HepG2 (cell line): ENCODE measurements around the gene TCF20. TPM values are rescaled to one million over a fixed set of nuclear protein-coding genes. Genes with fewer than 3 reads are reported as not detected.

Experiments
- AFF4 ChIP-seq: sonication (generic); formaldehyde crosslinking; IDR thresholded peaks from 2 replicates; pipeline ENCODE4 v1.4.0; 2020; ENCODE audit warnings: missing genetic modification reagents
- ARNTL ChIP-seq: sonication (generic); formaldehyde crosslinking; IDR thresholded peaks from 2 replicates; pipeline ENCODE4 v1.4.0; 2020; ENCODE audit warnings: mild to moderate bottlenecking, missing genetic modification reagents
- GLI4 ChIP-seq: sonication (generic); formaldehyde crosslinking; IDR thresholded peaks from 2 replicates; pipeline ENCODE4 v1.5.1; 2020; ENCODE audit warnings: missing genetic modification reagents, mild to moderate bottlenecking, moderate library complexity, borderline replicate concordance
- MAZ ChIP-seq, 2 experiments: sonication (generic) in 1 of 2; formaldehyde crosslinking in 1 of 2; IDR thresholded peaks; 2 replicates each; pipeline versions ENCODE4 v1.5.0 to v1.6.1; 2012 to 2020; ENCODE audit warnings: low read depth in 2 of 2, mild to moderate bottlenecking in 2 of 2, borderline replicate concordance in 1 of 2, improper control_type of control experiment in 1 of 2, low read length in 1 of 2, missing genetic modification reagents in 1 of 2, moderate library complexity in 1 of 2
- NRL ChIP-seq: sonication (generic); formaldehyde crosslinking; IDR thresholded peaks from 2 replicates; pipeline ENCODE4 v1.5.0; 2020; ENCODE audit warnings: missing genetic modification reagents, mild to moderate bottlenecking, moderate library complexity, borderline replicate concordance
- RARG ChIP-seq: sonication (generic); formaldehyde crosslinking; IDR thresholded peaks from 2 replicates; pipeline ENCODE4 v1.4.0; 2020; ENCODE audit warnings: low read depth, mild to moderate bottlenecking, missing genetic modification reagents
- TEAD2 ChIP-seq: sonication (generic); formaldehyde crosslinking; IDR thresholded peaks from 2 replicates; pipeline ENCODE4 v1.9.0; 2021; ENCODE audit warnings: missing genetic modification reagents
- TP53 ChIP-seq: sonication (generic); formaldehyde crosslinking; conservative IDR thresholded peaks from 2 replicates; pipeline ENCODE4 v1.4.0; 2020; ENCODE audit warnings: missing genetic modification reagents
- U2AF1 ChIP-seq: fragments of 200-400 bp; formaldehyde crosslinking; optimal IDR thresholded peaks from 2 replicates; pipeline ENCODE3; 2017; ENCODE audit warnings: mild to moderate bottlenecking, low read depth, low read length
- ZHX2 ChIP-seq, 2 experiments: sonication (generic) in 1 of 2; formaldehyde crosslinking in 1 of 2; IDR thresholded peaks; 2 replicates each; pipeline versions ENCODE4 v1.6.1 to v1.9.0; 2014 to 2022; ENCODE audit warnings: antibody characterized with exemption in 1 of 2, borderline replicate concordance in 1 of 2, inconsistent platforms in 1 of 2, low read depth in 1 of 2, missing genetic modification reagents in 1 of 2
- ZNF230 ChIP-seq: sonication (generic); formaldehyde crosslinking; IDR thresholded peaks from 2 replicates; pipeline ENCODE4 v1.4.0; 2020; ENCODE audit warnings: mild to moderate bottlenecking, missing genetic modification reagents
- ZNF350 ChIP-seq: sonication (generic); formaldehyde crosslinking; IDR thresholded peaks from 2 replicates; pipeline ENCODE4 v1.4.0; 2020; ENCODE audit warnings: mild to moderate bottlenecking, low read depth, missing genetic modification reagents, borderline replicate concordance
- ZNF367 ChIP-seq: sonication (generic); formaldehyde crosslinking; IDR thresholded peaks from 2 replicates; pipeline ENCODE4 v1.4.0; 2020; ENCODE audit warnings: missing genetic modification reagents, borderline replicate concordance
- ZNF652 ChIP-seq: IDR thresholded peaks from 2 replicates; pipeline ENCODE4 v1.6.1; 2016; ENCODE audit warnings: low read depth, borderline replicate concordance
- ZNF776 ChIP-seq: sonication (generic); formaldehyde crosslinking; IDR thresholded peaks from 2 replicates; pipeline ENCODE4 v1.4.0; 2020; ENCODE audit warnings: mild to moderate bottlenecking, missing genetic modification reagents
- polyA plus RNA-seq, 8 experiments: library from polyadenylated mRNA; depleted of rRNA in 3 of 8; stranded (reverse) in 7 of 8; unstranded in 1 of 8; fragments of >200 nt; fragmentation: Illumina TruSeq in 4 of 8; extraction: Trizol in 4 of 8; gene quantifications; 2 replicates each; pipeline versions ENCODE4 v1.2.1 to v1.2.3, GENCODE V29; 2011 to 2016; ENCODE audit warnings: low read depth in 4 of 8, missing spikeins in 1 of 8, mixed read lengths in 1 of 8; ENCODE audit not compliant: insufficient read depth in 1 of 8
- total RNA-seq, 5 experiments: library from RNA; depleted of rRNA; stranded (reverse); fragments of >200 nt; fragmentation: Illumina TruSeq; extraction: Trizol; gene quantifications; 2 replicates each; pipeline ENCODE4 v1.2.3, GENCODE V29; 2016; ENCODE audit warnings: low read depth in 1 of 5
- TF ChIP-seq, protein P1 (sequence below): sonication (generic); formaldehyde crosslinking; IDR thresholded peaks from 2 replicates; pipeline ENCODE4 v1.9.0; 2021; ENCODE audit warnings: missing genetic modification reagents, borderline replicate concordance

Gene TCF20
- total and polyA plus RNA-seq, 2 of the 13 experiments (the other 11 are each of a cell fraction or from before 2014, with no cell fraction given): 12.8 to 23.7 TPM

DNA sequence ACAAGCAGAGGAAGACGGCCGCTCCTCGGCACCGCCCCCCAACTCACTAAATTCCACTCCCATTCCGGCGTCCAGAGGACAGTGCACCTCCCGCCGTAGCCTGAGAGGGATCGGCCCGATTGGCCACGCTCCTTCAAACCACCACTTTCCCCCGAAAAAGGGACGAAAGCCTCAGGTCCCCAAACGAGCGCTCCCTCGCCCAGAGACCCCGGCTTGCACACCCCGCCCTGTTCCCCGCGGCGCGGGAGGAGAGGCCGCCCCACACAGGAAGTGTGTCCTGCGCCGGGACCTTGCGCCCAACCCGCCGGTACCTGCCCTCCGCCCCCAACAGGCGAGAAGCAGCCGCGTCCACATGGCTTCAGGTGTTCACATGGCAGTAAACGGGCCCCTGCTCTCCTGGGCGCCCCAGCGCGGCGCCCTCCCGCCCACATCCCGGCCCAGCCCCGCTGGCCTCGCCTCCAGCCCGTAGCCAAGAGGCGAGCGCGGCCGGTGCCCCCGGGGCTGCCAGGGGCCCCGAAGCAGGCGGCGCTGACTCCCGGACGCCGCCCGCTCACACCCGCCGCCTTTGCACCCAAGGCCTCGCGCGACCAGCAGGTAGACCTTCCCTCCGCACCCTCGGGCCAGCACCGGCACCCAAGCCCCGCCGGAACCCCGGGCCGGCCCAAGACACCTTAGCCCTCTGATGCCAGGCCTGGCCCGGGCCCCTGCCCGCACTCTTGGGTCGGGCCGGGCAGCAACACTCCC lies 849 bp downstream of the TCF20 start (continued):
- TF ChIP-seq NRL (CRISPR knock-in tag): peak; percentile 53; the same call in 1 of the 2 replicates
- no peak; the same call in 1 of the 2 replicates for TF ChIP-seq ARNTL (CRISPR knock-in tag)
- TF ChIP-seq TP53 (CRISPR knock-in tag): no peak
- 0 out of 2 replicates have a peak, but pooled peaks have one; percentile 34 for TF ChIP-seq ZNF776
- no peak for TF ChIP-seq ZNF230 (CRISPR knock-in tag)
- TF ChIP-seq, protein P1, sequence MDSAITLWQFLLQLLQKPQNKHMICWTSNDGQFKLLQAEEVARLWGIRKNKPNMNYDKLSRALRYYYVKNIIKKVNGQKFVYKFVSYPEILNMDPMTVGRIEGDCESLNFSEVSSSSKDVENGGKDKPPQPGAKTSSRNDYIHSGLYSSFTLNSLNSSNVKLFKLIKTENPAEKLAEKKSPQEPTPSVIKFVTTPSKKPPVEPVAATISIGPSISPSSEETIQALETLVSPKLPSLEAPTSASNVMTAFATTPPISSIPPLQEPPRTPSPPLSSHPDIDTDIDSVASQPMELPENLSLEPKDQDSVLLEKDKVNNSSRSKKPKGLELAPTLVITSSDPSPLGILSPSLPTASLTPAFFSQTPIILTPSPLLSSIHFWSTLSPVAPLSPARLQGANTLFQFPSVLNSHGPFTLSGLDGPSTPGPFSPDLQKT (CRISPR knock-in tag): no peak
- TF ChIP-seq ZNF652: no peak
- peak; percentile 52; the same call in 1 of the 2 replicates for TF ChIP-seq GLI4 (CRISPR knock-in tag)
- peak; percentile 58; the same call in 1 of the 2 replicates for TF ChIP-seq ZNF350 (CRISPR knock-in tag)
- no peak for TF ChIP-seq U2AF1
- 0 out of 2 replicates have a peak, but pooled peaks have one; percentile 42 for TF ChIP-seq ZNF367 (CRISPR knock-in tag)
- TF ChIP-seq RARG (CRISPR knock-in tag): no peak
- no peak for TF ChIP-seq AFF4 (CRISPR knock-in tag)
- 0 out of 2 replicates have a peak, but pooled peaks have one; percentile 27 for TF ChIP-seq ZHX2 (IDR thresholded peaks at IDR 0.05; ENCODE audit: low read depth)
- no peak for TF ChIP-seq ZHX2 (CRISPR knock-in tag; IDR thresholded peaks at IDR 0.05; ENCODE audit: borderline replicate concordance)
- 0 out of 2 replicates have a peak, but pooled peaks have one; percentile 24 for TF ChIP-seq MAZ (IDR thresholded peaks at IDR 0.05; ENCODE audit: borderline replicate concordance, low read depth, low read length)
- TF ChIP-seq MAZ (CRISPR knock-in tag; IDR thresholded peaks at IDR 0.05; ENCODE audit: low read depth): peak; percentile 48; the same call in 1 of the 2 replicates
- TF ChIP-seq TEAD2 (CRISPR knock-in tag): no peak
